GM19467 (cell line): Measurements from ENCODE around the gene FAU.
A peak's percentile ranks its signal among the peaks of the same experiment; 100 is the strongest.

Experiments used
- ATAC-seq: cut with Tn5 transposase; IDR thresholded peaks from one replicate; pipeline ENCODE4 v1.9.1; 2021; ENCODE audit warnings: mild to moderate bottlenecking, moderate library complexity; ENCODE audit not compliant: unreplicated experiment

The FAU gene

GRCh38 chr11:65136515-65137096, 14.7 kb upstream of the FAU start:
- ATAC-seq, result no peak

- no peak for ATAC-seq
Observed at GRCh38 chr11:65135633-65136145, 13.8 kb upstream of the FAU start.

DNA sequence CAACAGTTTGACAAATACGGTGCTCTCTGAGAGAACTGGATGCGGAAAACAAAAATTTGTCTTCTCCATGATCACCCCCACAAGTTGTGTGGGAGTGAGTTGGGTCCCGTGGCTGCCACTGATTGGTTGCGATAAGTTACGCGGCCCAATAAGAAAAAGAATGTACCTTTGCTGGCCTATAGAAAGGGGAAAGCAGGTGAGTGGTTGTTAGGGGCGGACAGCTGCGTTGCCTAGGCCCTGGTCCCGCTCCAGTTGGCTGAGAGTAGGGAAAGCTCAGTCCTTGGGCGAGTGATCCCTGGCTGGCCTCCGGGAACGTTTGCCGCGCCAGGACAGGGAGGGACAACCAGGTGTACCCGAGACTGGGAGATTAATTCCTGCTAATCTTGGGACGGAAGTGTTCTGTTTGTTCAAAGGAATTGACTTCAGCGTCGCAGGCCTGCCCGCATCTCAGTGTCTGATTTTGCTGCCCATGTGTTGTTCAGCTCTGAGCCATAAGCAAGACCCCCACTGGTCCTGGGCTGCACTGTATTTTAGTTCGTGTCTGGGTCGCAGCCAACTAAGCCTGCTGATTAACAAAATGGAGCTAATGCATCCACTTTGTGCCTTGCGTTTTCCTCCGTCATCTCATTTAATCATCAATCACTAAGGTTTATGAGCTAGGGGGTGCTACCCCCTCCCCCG, 13.2 kb upstream of the FAU start:
- ATAC-seq, result peak; percentile 57

GRCh38 chr11:65134240-65134951, 12.5 kb upstream of the FAU start, which contains the start of gene SYVN1:
Gene SYVN1 (minus strand): TSS chr11:65134519. CDS start chr11:65133601, 918 bp downstream.
- peak; percentile 45 for ATAC-seq

DNA sequence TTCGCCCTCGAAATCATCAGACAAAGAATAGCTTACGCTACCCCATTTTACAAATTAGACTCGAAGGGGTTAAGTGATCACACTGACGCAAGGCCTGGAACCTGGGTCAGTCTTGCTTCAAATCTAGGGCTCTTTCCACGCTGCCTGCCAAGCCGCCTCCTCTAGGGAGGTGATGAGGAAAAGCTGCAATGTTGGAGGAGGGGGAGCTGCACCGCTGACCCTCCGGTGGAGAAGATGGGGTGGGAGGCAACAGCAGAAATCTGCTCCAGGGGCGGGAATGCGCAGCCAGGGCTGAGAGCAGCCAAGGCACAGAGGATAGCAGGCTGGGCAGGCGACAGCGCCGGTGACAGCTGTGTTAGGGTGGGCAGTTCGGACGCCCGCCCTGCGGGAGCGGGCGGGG, 11.8 kb upstream of the FAU start:
- no peak for ATAC-seq

- no peak for ATAC-seq
Observed at GRCh38 chr11:65132988-65133700, 11.2 kb upstream of the FAU start.

- ATAC-seq, result no peak
Observed at GRCh38 chr11:65132238-65132987, 10.5 kb upstream of the FAU start.

DNA sequence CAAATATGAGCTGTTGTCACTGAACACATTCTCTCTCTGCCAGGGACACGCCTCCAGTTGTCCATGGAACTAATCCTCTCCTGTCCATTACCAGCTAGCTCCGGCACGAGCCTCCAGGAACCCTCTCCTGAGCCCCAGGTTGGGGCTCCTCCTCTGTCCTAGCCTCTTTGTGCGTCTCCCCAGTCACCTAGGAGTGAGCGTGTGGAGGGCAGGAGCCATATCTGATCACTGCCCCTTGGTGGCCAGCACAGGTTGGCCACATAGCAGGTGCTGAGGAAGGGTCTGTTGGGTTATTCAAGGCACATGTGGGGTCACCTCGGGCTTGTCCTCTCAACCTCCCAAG, 9.9 kb upstream of the FAU start:
- ATAC-seq, result no peak

DNA sequence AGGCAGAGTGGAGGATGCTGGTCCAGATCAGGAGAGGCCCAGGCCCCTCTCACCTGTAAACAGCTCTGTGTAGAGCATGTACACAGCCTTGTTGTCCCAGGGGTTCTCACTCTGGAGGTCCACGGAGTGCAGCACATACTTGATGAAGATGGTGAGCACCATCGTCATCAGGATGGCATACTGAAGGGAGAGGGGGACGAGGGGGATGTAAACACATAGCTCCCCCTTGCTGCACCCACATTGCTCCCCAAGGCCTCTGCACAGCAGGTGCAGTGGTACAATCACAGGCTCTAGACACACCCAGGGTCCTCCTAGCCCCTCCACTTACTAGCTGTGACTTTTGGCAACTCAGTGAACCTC, 9.5 kb upstream of the FAU start:
- no peak for ATAC-seq

DNA sequence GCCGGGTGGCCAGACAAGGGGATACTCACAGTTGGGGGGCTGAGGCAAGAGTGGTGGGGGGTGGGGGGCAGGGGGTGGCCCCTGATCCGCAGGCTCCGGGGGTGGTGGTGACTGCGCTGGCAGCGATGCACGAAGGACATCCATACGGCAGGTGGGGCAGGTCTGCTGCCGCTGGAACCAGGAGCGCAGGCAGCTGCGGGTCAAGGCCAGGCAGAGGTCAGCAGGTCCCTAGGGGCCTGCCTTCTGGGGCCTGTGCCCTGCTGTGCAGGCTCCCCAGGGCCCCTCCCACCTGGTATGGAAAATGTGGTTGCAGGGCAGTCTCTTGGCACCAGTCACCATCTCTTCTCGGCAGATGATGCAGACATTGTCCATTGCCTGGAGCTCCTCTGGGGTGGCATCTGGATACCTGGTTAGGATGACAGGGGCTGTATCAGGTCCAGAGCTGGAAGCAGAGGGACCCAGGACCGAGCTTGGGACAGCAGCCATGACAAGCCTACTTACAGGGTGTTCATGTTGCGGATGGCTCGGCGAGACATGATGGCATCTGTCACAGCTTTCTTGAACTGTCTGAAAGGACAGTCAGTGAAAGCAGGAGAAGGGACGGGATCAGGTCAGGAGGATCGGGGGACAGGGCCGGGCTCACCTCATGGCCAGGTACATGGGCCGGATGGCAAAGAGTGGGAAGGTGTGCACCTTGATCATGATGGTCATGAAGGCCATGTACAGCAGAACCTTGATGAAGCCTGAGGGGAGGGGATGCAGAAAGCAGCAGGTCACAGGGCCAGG, 8.9 kb upstream of the FAU start:
- no peak for ATAC-seq

GRCh38 chr11:65129649-65130441, 7.9 kb upstream of the FAU start:
- no peak for ATAC-seq

- no peak for ATAC-seq
Observed at GRCh38 chr11:65128182-65129145, 6.5 kb upstream of the FAU start.

- no peak for ATAC-seq
Observed at GRCh38 chr11:65127473-65128181, 5.7 kb upstream of the FAU start.

DNA sequence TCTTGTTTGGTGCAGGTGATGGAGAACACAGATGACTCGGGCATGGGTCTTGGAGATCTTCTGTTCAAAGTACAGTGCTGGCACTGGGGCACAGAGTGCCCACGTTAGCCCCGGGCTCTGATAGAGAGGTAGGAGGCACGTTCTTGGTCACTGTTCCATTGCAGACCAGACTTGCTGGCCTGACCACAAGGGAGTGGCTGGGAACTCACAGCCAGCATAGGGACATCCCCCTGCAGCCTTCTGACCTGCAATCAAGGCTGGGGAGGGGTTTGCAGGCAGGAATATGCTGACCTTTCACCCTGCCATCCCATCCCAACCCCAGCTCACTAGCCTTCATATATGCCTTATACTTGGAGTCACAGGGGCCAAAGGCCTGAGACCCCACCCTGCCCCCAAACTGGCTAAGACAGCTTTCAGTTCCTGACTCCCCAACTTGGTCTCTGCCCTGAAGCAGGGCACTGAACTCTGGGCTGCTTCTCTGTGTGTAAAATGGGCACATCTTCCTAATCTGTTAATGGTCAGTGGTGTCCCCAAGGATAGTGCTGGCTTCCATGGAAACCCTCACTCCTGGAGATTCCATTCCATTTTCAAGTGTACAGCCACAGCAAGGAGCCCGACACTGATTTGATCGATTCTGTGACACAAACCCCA, 4.8 kb upstream of the FAU start:
- ATAC-seq, result no peak

DNA sequence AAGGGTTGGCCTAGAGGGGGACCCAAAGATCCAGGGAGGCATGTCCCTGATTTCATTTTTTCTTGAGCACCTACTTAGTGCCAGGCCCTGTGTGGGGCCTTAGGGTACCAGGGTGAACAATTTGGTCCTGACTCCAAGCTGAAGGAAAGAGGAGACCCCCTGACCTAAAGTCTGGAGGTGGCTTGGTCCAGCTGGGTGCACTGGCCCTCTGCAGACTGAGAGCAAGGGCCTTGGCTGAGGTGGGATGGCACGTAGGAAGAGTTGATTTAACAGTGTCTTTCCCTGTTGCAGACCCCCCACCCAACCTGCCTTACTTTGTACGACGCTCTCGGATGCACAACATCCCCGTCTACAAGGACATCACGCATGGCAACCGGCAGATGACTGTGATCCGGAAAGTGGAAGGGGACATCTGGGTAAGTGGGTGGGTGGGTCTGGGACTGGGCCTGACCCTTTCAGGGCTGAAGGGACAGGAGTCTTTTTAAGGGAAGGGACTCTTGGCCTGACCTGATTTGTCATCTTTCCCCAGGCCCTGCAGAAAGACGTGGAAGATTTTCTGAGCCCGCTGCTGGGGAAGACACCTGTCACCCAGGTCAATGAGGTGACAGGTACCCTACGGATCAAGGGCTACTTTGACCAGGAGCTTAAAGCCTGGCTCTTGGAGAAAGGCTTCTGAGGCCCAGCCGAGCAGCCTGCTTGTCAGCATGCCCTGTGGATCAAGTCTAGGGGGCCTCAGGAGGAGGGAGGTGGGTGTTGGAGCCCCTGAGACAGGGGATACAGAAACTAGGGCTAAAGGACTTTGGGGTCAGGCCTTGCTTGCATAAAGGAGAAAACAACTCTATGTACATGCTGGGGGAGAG, 3.5 kb upstream of the FAU start:
- no peak for ATAC-seq
